CD4-positive, alpha-beta T cell treated with Interleukin-6 at 100 ng/mL for 8 hours (primary cell): ENCODE data around the gene ASCC2.
"Not testable (repeated sequence)": the region's sequence is repeated elsewhere in the genome, so short reads cannot be mapped to it uniquely, and the experiment has no call there.

Experiments used
- DNase-seq: peaks from one replicate; pipeline ENCODE4 v3.0.0-alpha.2; 2020; ENCODE audit warnings: mixed read lengths, low spot score

The ASCC2 gene

GRCh38 chr22:29856496-29856895 lies 18.4 kb upstream of the ASCC2 start:
- DNase-seq, result no peak

- no peak for DNase-seq
Observed at GRCh38 chr22:29855611-29856181, 17.6 kb upstream of the ASCC2 start.

- no peak for DNase-seq
Observed at GRCh38 chr22:29854432-29854831, 16.4 kb upstream of the ASCC2 start.

- DNase-seq, result no peak
Observed at GRCh38 chr22:29848111-29848510, 10.0 kb upstream of the ASCC2 start.

GRCh38 chr22:29846290-29846689 lies 8.2 kb upstream of the ASCC2 start:
- no peak for DNase-seq

GRCh38 chr22:29842740-29843139 lies 4.7 kb upstream of the ASCC2 start:
- DNase-seq, result no peak

- DNase-seq, result no peak
Observed at GRCh38 chr22:29842172-29842571, 4.1 kb upstream of the ASCC2 start.

GRCh38 chr22:29840498-29840897 lies 2.4 kb upstream of the ASCC2 start:
- no peak for DNase-seq

GRCh38 chr22:29839039-29839438 lies 965 bp upstream of the ASCC2 start:
- no peak for DNase-seq

- DNase-seq, result no peak
Observed at GRCh38 chr22:29838599-29838956, 504 bp upstream of the ASCC2 start.

GRCh38 chr22:29836791-29837370 lies 1.2 kb downstream of the ASCC2 start:
- not testable (repeated sequence) for DNase-seq

- DNase-seq, result no peak
Observed at GRCh38 chr22:29834046-29834445, 4.0 kb downstream of the ASCC2 start.

GRCh38 chr22:29833392-29833965 lies 4.6 kb downstream of the ASCC2 start:
- no peak for DNase-seq

GRCh38 chr22:29831958-29832357 lies 6.1 kb downstream of the ASCC2 start:
- DNase-seq, result no peak

- DNase-seq, result no peak
Observed at GRCh38 chr22:29831186-29831921, 6.7 kb downstream of the ASCC2 start.

- DNase-seq, result no peak
Observed at GRCh38 chr22:29830585-29830984, 7.5 kb downstream of the ASCC2 start.

GRCh38 chr22:29827726-29828125 lies 10.3 kb downstream of the ASCC2 start:
- not testable (repeated sequence) for DNase-seq

- no peak for DNase-seq
Observed at GRCh38 chr22:29827091-29827490, 11.0 kb downstream of the ASCC2 start.

- no peak for DNase-seq
Observed at GRCh38 chr22:29825578-29825977, 12.5 kb downstream of the ASCC2 start.

- DNase-seq, result no peak
Observed at GRCh38 chr22:29824677-29825076, 13.4 kb downstream of the ASCC2 start.

- no peak for DNase-seq
Observed at GRCh38 chr22:29821291-29822016, 16.6 kb downstream of the ASCC2 start.

GRCh38 chr22:29820961-29821290 lies 17.1 kb downstream of the ASCC2 start:
- DNase-seq, result no peak

GRCh38 chr22:29819501-29819900 lies 18.6 kb downstream of the ASCC2 start:
- no peak for DNase-seq
